Adipose tissue (tissue), 3 donors: Measurements from ENCODE around the gene RNU5B-1. TPM values are rescaled to one million over a fixed set of nuclear protein-coding genes. Genes with fewer than 3 reads are reported as not detected.

Experiments used
- H3K27ac ChIP-seq: one replicate; pipeline ENCODE4 v1.5.1; 2013; ENCODE audit warnings: low read depth, low read length
- WGBS, 3 donors: extraction: QIAGEN DNeasy Blood & Tissue Kit; methylation state at CpG; one replicate each; pipeline ENCODE4 v1.1.7; 2013; 5-methylcytosine and 5-hydroxymethylcytosine counted together
- polyA plus RNA-seq, 3 donors: library from polyadenylated mRNA; stranded (reverse); fragments of 200-250 nt; gene quantifications; one replicate each; pipeline ENCODE4 v1.2.3, GENCODE V29; 2013
- donor health status: healthy with polysubstance abuse.
- donor health status: Bipolar disorder and iron deficiency.
- donor health status: healthy.

Gene RNU5B-1
- polyA plus RNA-seq, 3 donors = not detected

DNA sequence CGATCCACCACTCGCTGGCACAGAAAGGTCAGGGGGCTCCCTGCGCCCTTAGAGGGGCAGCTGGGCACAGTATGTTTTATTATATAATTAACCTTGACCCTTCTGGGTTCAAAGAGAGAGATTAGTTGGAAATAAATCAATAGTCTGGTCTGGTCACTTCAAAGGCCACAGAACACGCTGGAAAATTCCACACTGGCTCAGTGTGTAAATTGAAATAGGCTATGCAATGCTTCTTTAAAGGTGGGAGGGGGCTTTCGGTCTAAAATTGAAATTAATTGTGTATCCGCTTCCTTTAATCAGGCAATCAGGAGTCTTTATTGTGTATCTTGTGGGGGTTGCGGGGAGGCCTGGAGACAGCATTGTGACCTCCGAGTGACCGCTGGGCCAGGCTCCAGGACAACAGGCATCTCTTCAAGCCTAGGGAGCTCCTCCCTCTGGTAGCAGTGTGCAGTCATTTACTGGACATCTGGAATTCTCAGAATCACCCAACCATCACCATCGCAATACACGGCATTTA, 8.0 kb downstream of the RNU5B-1 start:
- 55 to 71% (median 60%) methylated on average over 11 of the region's 11 CpGs for WGBS, 3 donors
- H3K27ac ChIP-seq = no peak overlapping the region

- no peak overlapping the region for H3K27ac ChIP-seq
- WGBS, 3 donors = 28 to 35% (median 29%) methylated on average over 5 of the region's 5 CpGs
Observed at GRCh38 chr15:65318870-65319356, 14.4 kb downstream of the RNU5B-1 start.

DNA sequence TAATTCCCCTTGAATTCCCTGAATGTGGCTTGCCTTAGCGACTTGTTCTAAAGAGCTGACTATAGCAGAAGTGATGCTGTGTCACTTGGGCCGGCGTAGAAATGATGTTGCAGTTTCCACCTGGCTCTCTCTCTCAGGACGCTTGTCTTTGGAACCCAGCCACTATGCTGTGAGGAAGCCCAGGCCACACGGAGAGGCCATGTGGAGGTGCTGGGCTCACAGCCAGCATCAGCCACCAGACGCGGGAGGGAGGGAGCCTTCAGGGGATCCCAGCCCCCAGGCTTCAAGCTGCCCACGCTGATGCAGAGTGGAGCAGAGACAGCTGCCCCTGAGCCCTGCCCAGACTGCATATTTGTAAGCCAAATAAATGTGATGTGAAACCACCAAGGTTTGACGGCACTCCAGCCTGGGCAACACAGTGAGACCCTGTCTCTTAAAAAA, 18.6 kb downstream of the RNU5B-1 start:
- no peak overlapping the region for H3K27ac ChIP-seq
- WGBS, 3 donors = 6 to 7% (median 6%) methylated on average over 9 of the region's 9 CpGs

GRCh38 chr15:65326117-65326526, 21.6 kb downstream of the RNU5B-1 start:
- no peak overlapping the region for H3K27ac ChIP-seq
- 17 to 22% (median 18%) methylated on average over 12 of the region's 12 CpGs for WGBS, 3 donors

GRCh38 chr15:65326818-65327217, 22.3 kb downstream of the RNU5B-1 start:
- WGBS, 3 donors = 78 to 89% (median 85%) methylated on average over 2 of the region's 2 CpGs
- H3K27ac ChIP-seq = no peak overlapping the region

DNA sequence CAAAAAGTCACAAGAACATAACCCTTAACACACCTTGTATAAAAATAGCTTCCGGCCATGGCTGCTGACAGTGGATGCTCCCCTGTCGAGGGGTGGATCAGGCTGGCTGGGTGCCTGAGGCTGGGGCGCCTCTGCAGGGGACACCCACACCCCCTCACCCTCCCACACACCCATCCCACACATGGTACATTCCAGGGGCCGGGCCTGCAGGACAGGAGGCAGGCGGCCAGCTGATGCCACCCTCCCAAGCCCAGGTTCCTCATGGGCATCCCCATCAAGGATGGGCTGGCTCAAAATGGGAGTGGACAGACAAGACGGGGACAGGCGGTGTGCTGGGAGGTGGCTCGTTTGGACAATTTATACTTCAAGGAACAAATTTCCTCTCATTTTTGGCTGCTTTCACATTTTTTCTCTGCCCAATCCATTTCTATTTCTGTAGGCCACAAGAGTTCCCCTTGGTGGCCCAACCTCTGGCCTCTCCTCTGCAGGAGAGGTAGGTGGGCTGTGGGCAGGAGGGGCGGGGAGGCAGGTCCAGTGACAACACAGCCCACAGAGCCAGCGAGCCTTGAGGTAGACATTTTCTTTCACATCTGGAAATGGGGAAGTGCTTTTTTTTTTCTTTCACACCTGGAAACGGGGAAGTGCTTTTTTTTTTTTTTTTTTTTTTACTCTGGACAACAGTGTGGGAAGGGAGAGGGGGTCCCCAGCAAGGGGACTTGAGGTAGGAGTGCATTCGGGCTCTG, 23.3 kb downstream of the RNU5B-1 start:
- WGBS, 3 donors = 77 to 86% (median 77%) methylated on average over 11 to 12 of the region's 12 CpGs

DNA sequence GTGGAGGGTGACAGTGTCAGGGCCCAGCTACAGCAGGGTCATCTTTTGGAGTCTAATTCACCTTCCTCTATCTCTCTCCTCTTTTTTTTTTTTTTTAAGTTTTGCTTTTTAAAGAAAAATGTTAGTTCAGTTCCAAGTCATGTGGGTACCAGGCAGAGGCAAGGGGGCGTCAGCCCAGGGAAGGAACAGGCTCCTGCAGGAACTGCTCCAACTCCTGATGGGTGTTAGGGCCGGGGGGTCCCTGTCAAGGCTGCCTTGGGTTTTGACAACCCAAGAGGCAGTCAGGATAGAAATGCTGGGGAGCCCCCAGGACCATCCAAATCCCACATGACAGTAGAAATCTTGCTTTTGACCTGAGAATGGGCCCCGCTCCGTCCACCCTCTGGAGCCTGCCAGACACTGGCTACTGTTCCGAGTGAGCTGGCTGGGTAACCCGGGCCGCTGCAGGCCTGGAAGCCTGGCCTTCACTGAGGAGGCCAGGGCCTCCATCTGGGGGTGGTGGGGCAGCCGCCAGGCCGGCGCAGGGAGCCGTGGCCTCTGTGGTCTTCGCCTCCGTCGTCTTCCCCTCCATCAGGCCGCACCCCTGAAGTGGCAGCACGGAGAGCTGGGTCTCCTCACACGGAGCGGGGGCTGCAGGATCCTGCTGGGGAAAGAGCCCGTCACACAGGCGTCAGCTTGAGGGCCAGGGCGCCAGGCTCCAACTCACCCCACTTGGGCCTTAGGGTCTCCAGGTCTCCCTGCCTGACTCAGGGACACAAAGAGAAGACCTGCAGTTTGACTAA, 24.2 kb downstream of the RNU5B-1 start:
- no peak overlapping the region for H3K27ac ChIP-seq
- 90 to 95% (median 90%) methylated on average over 17 to 21 of the region's 21 CpGs for WGBS, 3 donors

More for the DNA sequence above, 23.3 kb downstream of the RNU5B-1 start:
- H3K27ac ChIP-seq = no peak overlapping the region

DNA sequence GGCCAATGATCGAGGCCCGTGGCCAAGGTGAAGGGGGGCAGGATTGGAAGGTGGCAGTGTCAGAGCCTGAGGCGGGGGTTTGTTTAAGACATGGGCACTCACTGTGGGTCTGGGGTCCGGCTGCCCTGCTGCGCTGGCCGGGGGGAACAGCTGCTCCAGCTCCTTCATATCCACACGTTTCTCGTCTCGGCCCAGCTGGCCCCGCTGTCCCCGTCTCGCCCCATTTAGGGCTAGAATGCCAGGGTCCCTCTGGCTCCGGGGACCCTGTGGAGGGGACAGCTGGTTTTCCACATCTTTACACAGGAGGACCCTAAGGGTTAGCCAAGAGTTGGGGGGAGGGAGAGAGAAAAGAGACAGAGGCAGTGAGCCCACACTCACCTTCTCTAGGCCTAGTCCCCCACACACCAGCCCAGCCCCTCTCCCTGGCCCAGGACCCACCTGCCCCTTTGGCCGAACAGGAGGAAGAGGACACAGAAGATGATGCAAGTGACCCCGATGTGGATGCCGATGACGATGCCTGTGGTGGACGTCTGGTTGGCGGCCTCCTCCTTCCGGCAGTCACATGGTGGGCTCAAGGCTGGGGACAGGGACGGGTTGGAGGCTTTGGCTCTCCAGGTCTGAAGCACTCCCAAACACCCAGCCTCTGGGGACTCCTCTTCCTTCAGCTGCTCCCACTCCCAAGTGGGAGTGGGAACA, 25.0 kb downstream of the RNU5B-1 start:
- no peak overlapping the region for H3K27ac ChIP-seq
- 93 to 95% (median 93%) methylated on average over 21 of the region's 21 CpGs for WGBS, 3 donors

- WGBS, 3 donors = 87 to 94% (median 87%) methylated on average over 18 of the region's 18 CpGs
- H3K27ac ChIP-seq = no peak overlapping the region
Observed at GRCh38 chr15:65329984-65330735, 25.7 kb downstream of the RNU5B-1 start.

- 90 to 96% (median 94%) methylated on average over 19 to 22 of the region's 22 CpGs for WGBS, 3 donors
- H3K27ac ChIP-seq = no peak overlapping the region
Observed at GRCh38 chr15:65330934-65331645, 26.6 kb downstream of the RNU5B-1 start.

- 82 to 88% (median 85%) methylated on average over 6 of the region's 7 CpGs for WGBS, 3 donors
Observed at GRCh38 chr15:65331811-65332210, 27.3 kb downstream of the RNU5B-1 start.

DNA sequence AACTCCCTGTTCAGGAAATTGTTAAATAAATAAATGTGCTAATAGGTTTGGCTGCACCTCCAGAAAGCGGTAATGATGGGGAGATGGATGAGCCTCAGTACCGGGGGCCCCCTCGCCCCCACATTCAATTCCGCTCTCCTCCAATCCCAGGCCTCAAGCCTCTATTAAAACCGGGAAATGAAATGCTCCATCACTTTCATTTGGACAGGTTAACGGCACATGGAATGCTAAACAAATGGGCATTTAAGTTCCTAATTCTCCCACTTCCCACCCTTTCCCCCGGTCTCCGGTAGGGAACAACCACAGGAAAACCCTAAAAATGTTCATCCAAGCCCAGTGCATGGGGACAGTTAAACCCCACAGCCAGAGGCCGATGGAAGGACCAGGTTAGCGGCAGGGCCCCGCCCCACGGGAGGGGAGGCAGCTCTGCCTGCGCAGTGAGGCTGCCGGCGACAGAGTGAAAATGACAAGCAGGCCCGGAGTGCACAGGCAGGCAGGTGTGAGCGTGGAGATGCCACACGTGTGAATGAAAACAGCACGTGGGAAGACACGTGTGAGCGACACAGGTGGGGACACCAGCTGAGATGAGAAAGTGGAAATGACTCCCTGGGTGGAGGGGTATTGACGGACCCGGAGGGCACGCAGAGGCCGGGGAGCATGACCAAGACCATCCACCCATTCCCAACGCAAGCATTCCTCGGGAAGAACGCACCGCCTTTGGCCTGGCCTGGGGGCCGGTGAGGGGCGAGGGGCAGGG, 28.1 kb downstream of the RNU5B-1 start:
- WGBS, 3 donors = 87 to 90% (median 89%) methylated on average over 31 of the region's 31 CpGs
- no peak overlapping the region for H3K27ac ChIP-seq

More at GRCh38 chr15:65331811-65332210, 27.3 kb downstream of the RNU5B-1 start:
- H3K27ac ChIP-seq = no peak overlapping the region

DNA sequence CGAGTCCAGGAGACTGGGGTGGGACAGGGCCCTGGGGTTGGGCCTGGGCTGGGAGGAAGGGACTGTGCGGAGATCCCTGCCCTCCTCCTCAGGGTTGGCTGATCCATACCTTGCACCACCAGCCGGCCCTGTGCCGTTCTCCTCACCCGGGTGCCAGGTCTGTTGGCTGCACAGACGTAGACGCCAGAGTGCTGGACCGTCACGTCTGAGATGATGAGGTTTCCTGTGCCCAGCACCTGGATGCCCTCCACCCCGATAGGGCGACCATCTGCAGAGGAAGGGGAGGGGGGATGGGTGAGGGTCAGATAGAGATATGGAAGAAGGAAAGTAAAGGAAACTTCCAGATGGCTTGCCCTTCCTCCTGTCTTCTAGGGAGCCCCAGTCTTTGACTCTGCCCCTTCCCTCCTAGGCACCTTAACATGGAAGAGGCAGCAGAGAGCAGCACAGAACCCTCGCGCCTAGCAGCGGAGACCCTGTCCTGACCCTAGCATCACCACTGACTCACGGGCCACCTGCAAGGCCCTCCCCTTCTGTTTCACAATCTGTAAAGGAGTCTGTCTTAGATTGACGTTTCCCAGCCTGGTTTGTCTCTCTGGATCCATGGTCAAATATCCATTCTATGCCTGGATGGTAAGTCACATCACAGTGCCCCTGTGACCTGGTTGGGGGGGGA, 28.8 kb downstream of the RNU5B-1 start:
- WGBS, 3 donors = 78 to 85% (median 85%) methylated on average over 16 of the region's 16 CpGs
- H3K27ac ChIP-seq = no peak overlapping the region

DNA sequence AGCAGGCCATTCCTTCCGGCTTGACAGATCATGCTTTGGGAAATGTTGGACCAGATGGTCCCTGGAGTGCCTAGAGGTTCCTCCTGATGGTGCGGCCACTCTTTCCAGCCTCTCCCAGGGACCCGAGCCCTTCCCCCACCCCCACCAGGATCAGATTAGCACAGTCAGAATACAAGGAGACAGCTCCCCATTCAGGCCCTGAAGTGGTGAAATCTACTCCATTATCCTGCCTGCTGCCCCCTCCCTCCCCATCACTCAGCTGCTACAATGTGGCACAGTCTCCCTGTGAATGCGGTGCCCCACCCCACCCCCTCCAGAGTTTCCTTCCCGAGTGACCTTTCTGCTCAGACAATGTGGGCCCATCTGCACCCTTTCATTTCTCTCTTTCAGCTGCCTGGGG, 29.4 kb downstream of the RNU5B-1 start:
- WGBS, 3 donors = 72 to 85% (median 76%) methylated on average over 5 of the region's 5 CpGs
- H3K27ac ChIP-seq = no peak overlapping the region

GRCh38 chr15:65334586-65335231, 30.2 kb downstream of the RNU5B-1 start:
- H3K27ac ChIP-seq = no peak overlapping the region
- WGBS, 3 donors = 66 to 74% (median 74%) methylated on average over 17 to 20 of the region's 20 CpGs
